ENCODE results near the gene CLEC16A. TPM values are rescaled to one million over a fixed set of nuclear protein-coding genes. Genes with fewer than 3 reads are reported as not detected.

CLEC16A gene
- polyA plus RNA-seq, 1 experiment = 11.9 TPM

- ChIA-PET POLR2A (no interaction called here), CTCF (no interaction called here)
- H3K9me3 ChIP-seq (ENCODE audit: control insufficient read depth, insufficient read depth, low read length) = no peaks in the 10 kb centered on the region; the same call in 1 of the 2 replicates
- no peak overlapping the region for H3K4me3 ChIP-seq (ENCODE audit: low read depth, low read length)
- H3K27ac ChIP-seq (ENCODE audit: low read depth, low read length) = no peak overlapping the region
- H3K27me3 ChIP-seq (ENCODE audit: control insufficient read depth, insufficient read depth, low read length) = no peaks in the 10 kb centered on the region
- DNase-seq (ENCODE audit: low read depth, low spot score) = no peak
- no peak for TF ChIP-seq CTCF (IDR thresholded peaks at IDR 0.05; ENCODE audit: low read depth, low read length)
These were observed 198.6 kb downstream of the CLEC16A start for GRCh38 chr16:11142951-11143350.

GRCh38 chr16:11143372-11144035, 199.1 kb downstream of the CLEC16A start:
- ChIA-PET POLR2A (no interaction called here), CTCF (no interaction called here)
- Histone ChIP-seq H3K9me3 (ENCODE audit: control insufficient read depth, insufficient read depth, low read length) (no peaks in the 10 kb centered on the region; the same call in 1 of the 2 replicates), H3K27me3 (ENCODE audit: control insufficient read depth, insufficient read depth, low read length) (no peaks in the 10 kb centered on the region), H3K27ac (ENCODE audit: low read depth, low read length) (no peak overlapping the region), H3K4me3 (ENCODE audit: low read depth, low read length) (no peak overlapping the region)
- TF ChIP-seq CTCF (IDR thresholded peaks at IDR 0.05; ENCODE audit: low read depth, low read length) = no peak
- DNase-seq (ENCODE audit: low read depth, low spot score) = no peak

- ChIA-PET CTCF (no interaction called here), POLR2A (interaction anchor here (1.2 kb wide), 1 partner anchor 111 kb away, joined by 5 read pairs; the partner anchor contains the start of gene SOCS1)
- no peaks in the 10 kb centered on the region for H3K27me3 ChIP-seq (ENCODE audit: control insufficient read depth, insufficient read depth, low read length)
- H3K9me3 ChIP-seq (ENCODE audit: control insufficient read depth, insufficient read depth, low read length) = no peaks in the 10 kb centered on the region; the same call in 1 of the 2 replicates
- DNase-seq (ENCODE audit: low read depth, low spot score) = no peak
- no peak for TF ChIP-seq CTCF (IDR thresholded peaks at IDR 0.05; ENCODE audit: low read depth, low read length)
- H3K27ac ChIP-seq (ENCODE audit: low read depth, low read length) = no peak overlapping the region
- no peak overlapping the region for H3K4me3 ChIP-seq (ENCODE audit: low read depth, low read length)
These were observed 199.8 kb downstream of the CLEC16A start for GRCh38 chr16:11144122-11144521.

GRCh38 chr16:11145173-11145818, 200.9 kb downstream of the CLEC16A start:
- no peak for DNase-seq (ENCODE audit: low read depth, low spot score)
- Histone ChIP-seq H3K4me3 (ENCODE audit: low read depth, low read length) (no peak overlapping the region), H3K9me3 (ENCODE audit: control insufficient read depth, insufficient read depth, low read length) (no peaks in the 10 kb centered on the region; the same call in 1 of the 2 replicates), H3K27ac (ENCODE audit: low read depth, low read length) (no peak overlapping the region), H3K27me3 (ENCODE audit: control insufficient read depth, insufficient read depth, low read length) (no peaks in the 10 kb centered on the region)
- ChIA-PET POLR2A (interaction anchor here (1.2 kb wide), 1 partner anchor 110 kb away, joined by 5 read pairs; the partner anchor contains the start of gene SOCS1), CTCF (no interaction called here)
- TF ChIP-seq CTCF (IDR thresholded peaks at IDR 0.05; ENCODE audit: low read depth, low read length) = no peak

- ChIA-PET CTCF (no interaction called here), POLR2A (no interaction called here)
- H3K4me3 ChIP-seq (ENCODE audit: low read depth, low read length) = no peak overlapping the region
- TF ChIP-seq CTCF (IDR thresholded peaks at IDR 0.05; ENCODE audit: low read depth, low read length) = no peak
- no peak overlapping the region for H3K27ac ChIP-seq (ENCODE audit: low read depth, low read length)
- no peak for DNase-seq (ENCODE audit: low read depth, low spot score)
- no peaks in the 10 kb centered on the region for H3K27me3 ChIP-seq (ENCODE audit: control insufficient read depth, insufficient read depth, low read length)
- no peaks in the 10 kb centered on the region; the same call in 1 of the 2 replicates for H3K9me3 ChIP-seq (ENCODE audit: control insufficient read depth, insufficient read depth, low read length)
These were observed 201.5 kb downstream of the CLEC16A start for GRCh38 chr16:11145819-11146211.
